HepG2 (cell line): ENCODE measurements around the gene SUSD2. TPM values are rescaled to one million over a fixed set of nuclear protein-coding genes. Genes with fewer than 3 reads are reported as not detected.

ENCODE experiments used
- BCL3 ChIP-seq: sonication (generic); formaldehyde crosslinking; IDR thresholded peaks from 2 replicates; pipeline ENCODE4 v1.5.1; 2020; ENCODE audit warnings: mild to moderate bottlenecking, missing genetic modification reagents, moderate library complexity
- CHD2 ChIP-seq: IDR thresholded peaks from 2 replicates; pipeline ENCODE4 v1.6.1; 2011; ENCODE audit warnings: low read depth, low read length, improper control_type of control experiment
- ELF3 ChIP-seq: IDR thresholded peaks from 2 replicates; pipeline ENCODE4 v1.6.1; 2016; ENCODE audit warnings: missing genetic modification reagents, missing compliant biosample characterization
- ETV6 ChIP-seq: sonication (generic); formaldehyde crosslinking; conservative IDR thresholded peaks from 2 replicates; pipeline ENCODE4 v1.4.0; 2020; ENCODE audit warnings: missing genetic modification reagents
- GPN1 ChIP-seq: sonication (generic); formaldehyde crosslinking; IDR thresholded peaks from 2 replicates; pipeline ENCODE4 v1.5.1; 2020; ENCODE audit warnings: missing genetic modification reagents, borderline replicate concordance
- MBNL3 ChIP-seq: fragments of 250-450 bp; sonication (Bioruptor Pico); conservative IDR thresholded peaks from 2 replicates; pipeline ENCODE4 v1.8.0; 2022; ENCODE audit warnings: mild to moderate bottlenecking, inconsistent platforms
- MTF1 ChIP-seq: sonication (generic); formaldehyde crosslinking; IDR thresholded peaks from 2 replicates; pipeline ENCODE4 v1.5.0; 2020; ENCODE audit warnings: missing genetic modification reagents
- MYPOP ChIP-seq: sonication (generic); formaldehyde crosslinking; IDR thresholded peaks from 2 replicates; pipeline ENCODE4 v1.8.1; 2023; ENCODE audit warnings: mild to moderate bottlenecking, moderate library complexity, missing genetic modification reagents
- PHF20 ChIP-seq: sonication (generic); formaldehyde crosslinking; IDR thresholded peaks from 2 replicates; pipeline ENCODE4 v1.5.0; 2020; ENCODE audit warnings: mild to moderate bottlenecking, missing genetic modification reagents
- PTBP1 ChIP-seq: fragments of 200-400 bp; formaldehyde crosslinking; IDR thresholded peaks from 2 replicates; pipeline ENCODE4 v1.6.1; 2018; ENCODE audit warnings: low read length, low read depth; ENCODE audit not compliant: poor library complexity, severe bottlenecking
- RAD21 ChIP-seq: fragments of 450-650 bp; formaldehyde crosslinking; IDR thresholded peaks from 2 replicates; pipeline ENCODE4 v1.5.0; 2020; ENCODE audit warnings: mild to moderate bottlenecking
- SALL2 ChIP-seq: sonication (generic); formaldehyde crosslinking; IDR thresholded peaks from 2 replicates; pipeline ENCODE4 v1.8.1; 2023; ENCODE audit warnings: mild to moderate bottlenecking, missing genetic modification reagents, inconsistent platforms
- SNAI1 ChIP-seq: sonication (generic); formaldehyde crosslinking; IDR thresholded peaks from 2 replicates; pipeline ENCODE4 v1.5.0; 2020; ENCODE audit warnings: mild to moderate bottlenecking, missing genetic modification reagents, borderline replicate concordance
- SP4 ChIP-seq: sonication (generic); formaldehyde crosslinking; IDR thresholded peaks from 2 replicates; pipeline ENCODE4 v1.8.1; 2023; ENCODE audit warnings: mild to moderate bottlenecking, missing genetic modification reagents
- STAG1 ChIP-seq: sonication (generic); formaldehyde crosslinking; IDR thresholded peaks from 2 replicates; pipeline ENCODE4 v1.4.0; 2020; ENCODE audit warnings: missing genetic modification reagents
- TMF1 ChIP-seq: sonication (generic); formaldehyde crosslinking; IDR thresholded peaks from 2 replicates; pipeline ENCODE4 v1.8.1; 2022; ENCODE audit warnings: low read depth, missing genetic modification reagents
- UBTF ChIP-seq: sonication (generic); formaldehyde crosslinking; IDR thresholded peaks from 2 replicates; pipeline ENCODE4 v1.4.0; 2020; ENCODE audit warnings: mild to moderate bottlenecking, missing genetic modification reagents
- ZNF12 ChIP-seq: sonication (generic); formaldehyde crosslinking; IDR thresholded peaks from 2 replicates; pipeline ENCODE4 v1.5.0; 2020; ENCODE audit warnings: missing genetic modification reagents
- ZNF143 ChIP-seq: sonication (generic); formaldehyde crosslinking; IDR thresholded peaks from 2 replicates; pipeline ENCODE4 v1.4.0; 2020; ENCODE audit warnings: missing genetic modification reagents
- ZNF331 ChIP-seq: sonication (generic); formaldehyde crosslinking; IDR thresholded peaks from 2 replicates; pipeline ENCODE4 v1.4.0; 2020; ENCODE audit warnings: missing genetic modification reagents
- ZNF432 ChIP-seq: sonication (generic); formaldehyde crosslinking; IDR thresholded peaks from 2 replicates; pipeline ENCODE4 v1.5.0; 2020; ENCODE audit warnings: missing genetic modification reagents, mild to moderate bottlenecking, borderline replicate concordance
- ZNF615 ChIP-seq: sonication (generic); formaldehyde crosslinking; IDR thresholded peaks from 2 replicates; pipeline ENCODE4 v1.5.0; 2020; ENCODE audit warnings: mild to moderate bottlenecking, missing genetic modification reagents, borderline replicate concordance
- ZNF746 ChIP-seq: sonication (generic); formaldehyde crosslinking; IDR thresholded peaks from 2 replicates; pipeline ENCODE4 v1.8.0; 2022; ENCODE audit warnings: mild to moderate bottlenecking, missing genetic modification reagents
- ZNF788 ChIP-seq: sonication (generic); formaldehyde crosslinking; IDR thresholded peaks from 2 replicates; pipeline ENCODE4 v1.5.0; 2020; ENCODE audit warnings: mild to moderate bottlenecking, missing genetic modification reagents, borderline replicate concordance
- ZNF790 ChIP-seq: sonication (generic); formaldehyde crosslinking; IDR thresholded peaks from 2 replicates; pipeline ENCODE4 v1.8.0; 2022; ENCODE audit warnings: missing genetic modification reagents, mild to moderate bottlenecking, borderline replicate concordance
- polyA plus RNA-seq, 8 experiments: library from polyadenylated mRNA; depleted of rRNA in 3 of 8; stranded (reverse) in 7 of 8; unstranded in 1 of 8; fragments of >200 nt; fragmentation: Illumina TruSeq in 4 of 8; extraction: Trizol in 4 of 8; gene quantifications; 2 replicates each; pipeline versions ENCODE4 v1.2.1 to v1.2.3, GENCODE V29; 2011 to 2016; ENCODE audit warnings: low read depth in 4 of 8, missing spikeins in 1 of 8, mixed read lengths in 1 of 8; ENCODE audit not compliant: insufficient read depth in 1 of 8
- total RNA-seq, 5 experiments: library from RNA; depleted of rRNA; stranded (reverse); fragments of >200 nt; fragmentation: Illumina TruSeq; extraction: Trizol; gene quantifications; 2 replicates each; pipeline ENCODE4 v1.2.3, GENCODE V29; 2016; ENCODE audit warnings: low read depth in 1 of 5

SUSD2 gene
- total and polyA plus RNA-seq, 2 of the 13 experiments (the other 11 are each of a cell fraction or from before 2014, with no cell fraction given), result 2.1 to 11.0 TPM

- TF ChIP-seq ZNF432 (CRISPR knock-in tag), result no peak
- TF ChIP-seq RAD21 (CRISPR knock-in tag), result 0 out of 2 replicates have a peak, but pooled peaks have one; percentile 14
- no peak for TF ChIP-seq ETV6
- TF ChIP-seq MBNL3 (CRISPR knock-in tag), result no peak
- TF ChIP-seq ZNF331, result no peak
- no peak for TF ChIP-seq ZNF746
- TF ChIP-seq MYPOP (CRISPR knock-in tag), result no peak
- TF ChIP-seq BCL3, result no peak
- TF ChIP-seq CHD2, result no peak
- peak; percentile 79; the same call in 1 of the 2 replicates for TF ChIP-seq SALL2
- TF ChIP-seq PHF20 (CRISPR knock-in tag), result no peak
- TF ChIP-seq TMF1, result no peak
- peak; percentile 41 for TF ChIP-seq PTBP1
- TF ChIP-seq STAG1, result no peak
- no peak for TF ChIP-seq ZNF12 (CRISPR knock-in tag)
- TF ChIP-seq GPN1 (CRISPR knock-in tag), result no peak
- TF ChIP-seq MTF1, result 0 out of 2 replicates have a peak, but pooled peaks have one; percentile 24
- TF ChIP-seq ZNF615 (CRISPR knock-in tag), result no peak
- TF ChIP-seq SNAI1, result no peak
- no peak for TF ChIP-seq SP4 (CRISPR knock-in tag)
- no peak for TF ChIP-seq ZNF790
- peak; percentile 30; the same call in 1 of the 2 replicates for TF ChIP-seq ZNF788
- TF ChIP-seq ZNF143, result peak; percentile 32; the same call in 1 of the 2 replicates
- TF ChIP-seq UBTF (CRISPR knock-in tag), result peak; percentile 74
- no peak for TF ChIP-seq ELF3
Observed at GRCh38 chr22:24181088-24181995, at the start of gene SUSD2 (continued).
